ENCODE results near the gene ALK. TPM values are rescaled to one million over a fixed set of nuclear protein-coding genes. Genes with fewer than 3 reads are reported as not detected.

Gene ALK
- polyA plus RNA-seq, 2 of the 4 experiments (the other 2 are of a cell fraction): not detected

DNA sequence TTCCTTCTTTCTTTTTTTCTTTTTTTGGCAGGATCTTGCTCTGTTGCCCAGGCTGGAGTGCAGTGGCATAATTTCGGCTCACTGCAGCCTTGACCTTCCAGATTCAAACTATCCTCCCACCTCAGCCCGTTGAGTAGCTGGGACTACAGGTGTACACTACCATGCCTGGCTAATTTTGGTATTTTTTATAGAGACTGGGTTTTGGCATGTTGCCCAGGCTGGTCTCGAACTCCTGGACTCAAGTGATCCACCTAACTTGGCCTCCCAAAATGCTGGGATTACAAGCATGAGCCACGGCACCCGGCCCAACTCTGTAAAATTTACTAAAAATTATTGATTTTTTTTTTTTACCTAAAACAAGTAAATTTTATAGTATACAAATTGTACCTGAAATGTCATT, 360.8 kb downstream of the ALK start:
- 14% methylated on average over 5 of the region's 5 CpGs for WGBS (ENCODE audit: missing lambda C conversion rate)
- no peak for ATAC-seq
- no peaks in the 10 kb centered on the region for H3K9me3 ChIP-seq
- no peak for DNase-seq (ENCODE audit: low read depth in 1 of 2, low spot score in 1 of 2)
- no peak overlapping the region for H3K27ac ChIP-seq
- ChIA-PET POLR2A (no interaction called here), CTCF (interaction anchor here (0.5 kb wide), 1 partner anchor 465 kb away, joined by 3 read pairs; no protein-coding TSS in a partner anchor)
- no peaks in the 10 kb centered on the region for H3K4me1 ChIP-seq
- no peak overlapping the region for H3K4me3 ChIP-seq
- TF ChIP-seq ZFP36 (IDR thresholded peaks at IDR 0.05; ENCODE audit: borderline replicate concordance, partially characterized antibody) (no peak), HEYL (CRISPR knock-in tag; IDR thresholded peaks at IDR 0.05) (no peak), GATA3 (IDR thresholded peaks at IDR 0.05; ENCODE audit: borderline replicate concordance) (no peak), HDAC2 (IDR thresholded peaks at IDR 0.05) (no peak), ZSCAN20 (CRISPR knock-in tag; IDR thresholded peaks at IDR 0.05) (no peak), FOSL2 (IDR thresholded peaks at IDR 0.05) (no peak), FOSL2 (CRISPR knock-in tag; IDR thresholded peaks at IDR 0.05) (no peak), POLR2AphosphoS2 (conservative IDR thresholded peaks at IDR 0.05; ENCODE audit: low read length) (no peak), SMC3 (IDR thresholded peaks at IDR 0.05) (no peak), NPAS2 (CRISPR knock-in tag; IDR thresholded peaks at IDR 0.05; ENCODE audit: borderline replicate concordance) (no peak), EP300 (IDR thresholded peaks at IDR 0.05) (no peak), ESRRA (IDR thresholded peaks at IDR 0.05; ENCODE audit: borderline replicate concordance, low read length) (no peak), CEBPB (IDR thresholded peaks at IDR 0.05) (no peak), FOSB (CRISPR knock-in tag; IDR thresholded peaks at IDR 0.05) (no peak)
- TF ChIP-seq, protein P1, sequence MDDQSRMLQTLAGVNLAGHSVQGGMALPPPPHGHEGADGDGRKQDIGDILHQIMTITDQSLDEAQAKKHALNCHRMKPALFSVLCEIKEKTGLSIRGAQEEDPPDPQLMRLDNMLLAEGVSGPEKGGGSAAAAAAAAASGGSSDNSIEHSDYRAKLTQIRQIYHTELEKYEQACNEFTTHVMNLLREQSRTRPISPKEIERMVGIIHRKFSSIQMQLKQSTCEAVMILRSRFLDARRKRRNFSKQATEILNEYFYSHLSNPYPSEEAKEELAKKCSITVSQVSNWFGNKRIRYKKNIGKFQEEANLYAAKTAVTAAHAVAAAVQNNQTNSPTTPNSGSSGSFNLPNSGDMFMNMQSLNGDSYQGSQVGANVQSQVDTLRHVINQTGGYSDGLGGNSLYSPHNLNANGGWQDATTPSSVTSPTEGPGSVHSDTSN (IDR thresholded peaks at IDR 0.05): no peak
- TF ChIP-seq, protein P2, sequence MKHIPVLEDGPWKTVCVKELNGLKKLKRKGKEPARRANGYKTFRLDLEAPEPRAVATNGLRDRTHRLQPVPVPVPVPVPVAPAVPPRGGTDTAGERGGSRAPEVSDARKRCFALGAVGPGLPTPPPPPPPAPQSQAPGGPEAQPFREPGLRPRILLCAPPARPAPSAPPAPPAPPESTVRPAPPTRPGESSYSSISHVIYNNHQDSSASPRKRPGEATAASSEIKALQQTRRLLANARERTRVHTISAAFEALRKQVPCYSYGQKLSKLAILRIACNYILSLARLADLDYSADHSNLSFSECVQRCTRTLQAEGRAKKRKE (CRISPR knock-in tag; IDR thresholded peaks at IDR 0.05; ENCODE audit: low read depth): no peak
- TF ChIP-seq, protein P3, sequence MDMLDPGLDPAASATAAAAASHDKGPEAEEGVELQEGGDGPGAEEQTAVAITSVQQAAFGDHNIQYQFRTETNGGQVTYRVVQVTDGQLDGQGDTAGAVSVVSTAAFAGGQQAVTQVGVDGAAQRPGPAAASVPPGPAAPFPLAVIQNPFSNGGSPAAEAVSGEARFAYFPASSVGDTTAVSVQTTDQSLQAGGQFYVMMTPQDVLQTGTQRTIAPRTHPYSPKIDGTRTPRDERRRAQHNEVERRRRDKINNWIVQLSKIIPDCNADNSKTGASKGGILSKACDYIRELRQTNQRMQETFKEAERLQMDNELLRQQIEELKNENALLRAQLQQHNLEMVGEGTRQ (IDR thresholded peaks at IDR 0.05): no peak
- TF ChIP-seq, protein P4, sequence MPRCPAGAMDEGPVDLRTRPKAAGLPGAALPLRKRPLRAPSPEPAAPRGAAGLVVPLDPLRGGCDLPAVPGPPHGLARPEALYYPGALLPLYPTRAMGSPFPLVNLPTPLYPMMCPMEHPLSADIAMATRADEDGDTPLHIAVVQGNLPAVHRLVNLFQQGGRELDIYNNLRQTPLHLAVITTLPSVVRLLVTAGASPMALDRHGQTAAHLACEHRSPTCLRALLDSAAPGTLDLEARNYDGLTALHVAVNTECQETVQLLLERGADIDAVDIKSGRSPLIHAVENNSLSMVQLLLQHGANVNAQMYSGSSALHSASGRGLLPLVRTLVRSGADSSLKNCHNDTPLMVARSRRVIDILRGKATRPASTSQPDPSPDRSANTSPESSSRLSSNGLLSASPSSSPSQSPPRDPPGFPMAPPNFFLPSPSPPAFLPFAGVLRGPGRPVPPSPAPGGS (IDR thresholded peaks at IDR 0.05): no peak
- no peak overlapping the region for H3K4me2 ChIP-seq
- no peak for FAIRE-seq

DNA sequence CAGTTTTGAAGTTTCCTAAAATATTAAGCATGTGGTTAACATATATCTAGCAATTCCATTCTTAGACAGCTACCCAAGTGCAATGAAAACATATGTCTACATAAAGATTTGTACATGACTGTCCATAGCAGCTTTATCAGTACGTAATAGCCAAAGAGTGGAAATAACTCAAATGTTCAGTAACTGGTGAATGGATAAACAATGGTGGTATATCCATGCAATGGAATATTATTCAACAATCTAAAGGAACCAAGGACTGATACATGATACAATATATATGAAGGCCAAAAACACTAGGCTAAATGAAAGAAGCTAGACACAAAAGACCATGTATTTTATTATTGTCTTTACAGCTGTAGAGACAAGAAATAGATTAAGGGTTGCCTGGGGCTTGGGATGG, 361.4 kb downstream of the ALK start:
- ATAC-seq (no peak), DNase-seq (ENCODE audit: low read depth in 1 of 2, low spot score in 1 of 2) (no peak), FAIRE-seq (no peak)
- WGBS (ENCODE audit: missing lambda C conversion rate): 10% methylated on average over 1 of the region's 1 CpG
- H3K9me3 ChIP-seq: no peaks in the 10 kb centered on the region
- ChIA-PET POLR2A (no interaction called here), CTCF (interaction anchor here (0.5 to 0.8 kb wide), 2 partner anchors 363 to 466 kb away, joined by 3 read pairs; no protein-coding TSS in a partner anchor)
- H3K4me3 ChIP-seq: no peak overlapping the region
- no peak overlapping the region for H3K27ac ChIP-seq
- H3K4me1 ChIP-seq: no peaks in the 10 kb centered on the region
- TF ChIP-seq, protein P5, sequence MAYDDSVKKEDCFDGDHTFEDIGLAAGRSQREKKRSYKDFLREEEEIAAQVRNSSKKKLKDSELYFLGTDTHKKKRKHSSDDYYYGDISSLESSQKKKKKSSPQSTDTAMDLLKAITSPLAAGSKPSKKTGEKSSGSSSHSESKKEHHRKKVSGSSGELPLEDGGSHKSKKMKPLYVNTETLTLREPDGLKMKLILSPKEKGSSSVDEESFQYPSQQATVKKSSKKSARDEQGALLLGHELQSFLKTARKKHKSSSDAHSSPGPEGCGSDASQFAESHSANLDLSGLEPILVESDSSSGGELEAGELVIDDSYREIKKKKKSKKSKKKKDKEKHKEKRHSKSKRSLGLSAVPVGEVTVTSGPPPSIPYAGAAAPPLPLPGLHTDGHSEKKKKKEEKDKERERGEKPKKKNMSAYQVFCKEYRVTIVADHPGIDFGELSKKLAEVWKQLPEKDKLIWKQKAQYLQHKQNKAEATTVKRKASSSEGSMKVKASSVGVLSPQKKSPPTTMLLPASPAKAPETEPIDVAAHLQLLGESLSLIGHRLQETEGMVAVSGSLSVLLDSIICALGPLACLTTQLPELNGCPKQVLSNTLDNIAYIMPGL (CRISPR knock-in tag; IDR thresholded peaks at IDR 0.05; ENCODE audit: borderline replicate concordance): no peak
- TF ChIP-seq, protein P6, sequence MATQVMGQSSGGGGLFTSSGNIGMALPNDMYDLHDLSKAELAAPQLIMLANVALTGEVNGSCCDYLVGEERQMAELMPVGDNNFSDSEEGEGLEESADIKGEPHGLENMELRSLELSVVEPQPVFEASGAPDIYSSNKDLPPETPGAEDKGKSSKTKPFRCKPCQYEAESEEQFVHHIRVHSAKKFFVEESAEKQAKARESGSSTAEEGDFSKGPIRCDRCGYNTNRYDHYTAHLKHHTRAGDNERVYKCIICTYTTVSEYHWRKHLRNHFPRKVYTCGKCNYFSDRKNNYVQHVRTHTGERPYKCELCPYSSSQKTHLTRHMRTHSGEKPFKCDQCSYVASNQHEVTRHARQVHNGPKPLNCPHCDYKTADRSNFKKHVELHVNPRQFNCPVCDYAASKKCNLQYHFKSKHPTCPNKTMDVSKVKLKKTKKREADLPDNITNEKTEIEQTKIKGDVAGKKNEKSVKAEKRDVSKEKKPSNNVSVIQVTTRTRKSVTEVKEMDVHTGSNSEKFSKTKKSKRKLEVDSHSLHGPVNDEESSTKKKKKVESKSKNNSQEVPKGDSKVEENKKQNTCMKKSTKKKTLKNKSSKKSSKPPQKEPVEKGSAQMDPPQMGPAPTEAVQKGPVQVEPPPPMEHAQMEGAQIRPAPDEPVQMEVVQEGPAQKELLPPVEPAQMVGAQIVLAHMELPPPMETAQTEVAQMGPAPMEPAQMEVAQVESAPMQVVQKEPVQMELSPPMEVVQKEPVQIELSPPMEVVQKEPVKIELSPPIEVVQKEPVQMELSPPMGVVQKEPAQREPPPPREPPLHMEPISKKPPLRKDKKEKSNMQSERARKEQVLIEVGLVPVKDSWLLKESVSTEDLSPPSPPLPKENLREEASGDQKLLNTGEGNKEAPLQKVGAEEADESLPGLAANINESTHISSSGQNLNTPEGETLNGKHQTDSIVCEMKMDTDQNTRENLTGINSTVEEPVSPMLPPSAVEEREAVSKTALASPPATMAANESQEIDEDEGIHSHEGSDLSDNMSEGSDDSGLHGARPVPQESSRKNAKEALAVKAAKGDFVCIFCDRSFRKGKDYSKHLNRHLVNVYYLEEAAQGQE (IDR thresholded peaks at IDR 0.05): no peak
- TF ChIP-seq KDM1A (IDR thresholded peaks at IDR 0.05; ENCODE audit: low read depth) (no peak), EP300 (IDR thresholded peaks at IDR 0.05) (no peak), CBX2 (IDR thresholded peaks at IDR 0.05; ENCODE audit: borderline replicate concordance, low read depth) (no peak), CEBPB (IDR thresholded peaks at IDR 0.05) (no peak), POLR2A (IDR thresholded peaks at IDR 0.05; ENCODE audit: low read length) (no peak), FOXS1 (CRISPR knock-in tag; IDR thresholded peaks at IDR 0.05) (no peak), ZFP36 (IDR thresholded peaks at IDR 0.05; ENCODE audit: borderline replicate concordance, partially characterized antibody) (no peak), GATA3 (IDR thresholded peaks at IDR 0.05; ENCODE audit: borderline replicate concordance) (no peak), KDM5A (IDR thresholded peaks at IDR 0.05) (no peak), SREBF2 (IDR thresholded peaks at IDR 0.05) (no peak), MAZ (IDR thresholded peaks at IDR 0.05; ENCODE audit: borderline replicate concordance, low read depth, low read length) (no peak), POLR2AphosphoS2 (conservative IDR thresholded peaks at IDR 0.05; ENCODE audit: low read length) (no peak), ESRRA (IDR thresholded peaks at IDR 0.05; ENCODE audit: borderline replicate concordance, low read length) (no peak), NR3C1 (IDR thresholded peaks at IDR 0.05) (no peak)
- no peak overlapping the region for H3K4me2 ChIP-seq

Data from A549 (cell line).